CD4-positive, alpha-beta T cell treated with Interleukin-17A for 4 hours (primary cell): ENCODE data around the gene RNF182.
"Not testable (repeated sequence)": the region's sequence is repeated elsewhere in the genome, so short reads cannot be mapped to it uniquely, and the experiment has no call there.

Source experiments
- DNase-seq: peaks from one replicate; pipeline ENCODE4 v3.0.0-alpha.2; 2020; ENCODE audit warnings: mixed read lengths

The RNF182 gene

DNA sequence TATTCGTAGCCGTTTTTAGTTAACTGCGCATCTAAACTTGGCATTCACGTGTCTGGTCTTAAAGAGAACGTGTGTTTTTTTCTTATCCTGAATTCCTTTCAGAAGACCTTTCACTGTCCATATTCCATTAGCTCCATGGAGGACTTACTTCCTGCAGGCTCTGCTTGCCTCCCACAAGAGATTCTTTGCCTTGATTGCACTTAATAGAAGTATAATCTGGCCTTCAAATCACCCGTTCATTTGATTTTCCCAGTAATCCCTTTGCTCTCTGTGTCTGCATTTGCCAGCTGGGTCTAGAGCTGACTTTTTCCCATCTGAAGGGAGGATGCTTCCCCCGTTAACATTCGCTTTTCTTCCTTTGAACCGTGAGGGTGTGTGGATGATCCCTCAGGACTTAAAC is 79.5 kb downstream of the RNF182 start:
- no peak for DNase-seq

DNA sequence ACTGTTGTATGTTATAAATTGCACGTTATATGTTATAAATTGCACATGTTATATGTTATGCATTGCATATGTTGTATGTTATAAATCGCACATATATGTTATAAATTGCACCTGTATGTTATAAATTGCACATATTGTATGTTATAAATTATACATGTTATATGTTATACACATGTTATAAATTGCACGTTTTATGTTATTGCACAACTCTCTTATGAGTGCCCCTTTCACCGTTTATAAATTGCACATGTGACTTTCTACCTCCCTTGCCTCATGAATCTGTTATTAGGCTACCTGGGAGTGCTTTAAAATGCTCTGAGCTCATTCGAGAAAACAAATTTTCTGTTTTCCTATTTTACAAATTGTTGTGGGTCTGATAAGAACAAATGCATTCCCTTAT is 84.1 kb downstream of the RNF182 start:
- no peak for DNase-seq

- DNase-seq, result no peak
Measured at GRCh38 chr6:14009431-14009830, 84.7 kb downstream of the RNF182 start.

- no peak for DNase-seq
Measured at GRCh38 chr6:14010275-14010674, 85.5 kb downstream of the RNF182 start.

GRCh38 chr6:14012313-14013030 is 87.7 kb downstream of the RNF182 start:
- DNase-seq, result no peak

- no peak for DNase-seq
Measured at GRCh38 chr6:14015964-14016363, 91.2 kb downstream of the RNF182 start.

GRCh38 chr6:14016432-14016831 is 91.7 kb downstream of the RNF182 start:
- DNase-seq, result no peak

DNA sequence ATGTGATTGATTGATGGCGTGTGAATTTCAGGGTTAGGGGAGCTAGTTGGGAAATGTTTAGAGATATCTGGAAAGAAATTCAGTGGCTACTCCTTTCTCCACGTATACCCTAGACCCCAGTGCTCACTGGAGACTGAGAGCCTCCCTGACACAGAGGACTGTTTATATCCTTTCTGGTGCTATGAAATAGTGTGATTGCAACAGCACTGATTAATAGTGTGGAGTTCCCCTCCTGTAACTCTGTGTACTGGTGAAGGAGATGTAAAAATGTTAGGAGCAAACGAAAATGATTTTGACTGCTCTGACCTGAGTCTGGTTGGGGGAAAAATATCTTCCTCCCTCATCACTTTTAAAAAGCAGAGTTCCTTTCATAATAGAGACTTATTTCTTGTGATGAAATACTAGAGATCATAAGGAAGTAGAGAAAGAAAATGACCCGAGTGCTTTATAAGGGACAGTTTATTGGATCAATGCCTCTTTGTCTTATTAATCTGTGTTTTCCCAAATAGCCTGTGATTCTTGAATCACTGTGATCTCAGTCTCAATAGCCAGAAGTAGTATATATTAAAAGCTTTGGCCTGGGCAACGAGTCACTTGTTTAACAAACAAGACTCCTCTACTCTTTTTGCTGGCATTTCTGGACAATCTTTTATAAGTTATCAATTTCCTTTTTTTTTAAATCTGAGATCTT is 92.3 kb downstream of the RNF182 start:
- no peak for DNase-seq

DNA sequence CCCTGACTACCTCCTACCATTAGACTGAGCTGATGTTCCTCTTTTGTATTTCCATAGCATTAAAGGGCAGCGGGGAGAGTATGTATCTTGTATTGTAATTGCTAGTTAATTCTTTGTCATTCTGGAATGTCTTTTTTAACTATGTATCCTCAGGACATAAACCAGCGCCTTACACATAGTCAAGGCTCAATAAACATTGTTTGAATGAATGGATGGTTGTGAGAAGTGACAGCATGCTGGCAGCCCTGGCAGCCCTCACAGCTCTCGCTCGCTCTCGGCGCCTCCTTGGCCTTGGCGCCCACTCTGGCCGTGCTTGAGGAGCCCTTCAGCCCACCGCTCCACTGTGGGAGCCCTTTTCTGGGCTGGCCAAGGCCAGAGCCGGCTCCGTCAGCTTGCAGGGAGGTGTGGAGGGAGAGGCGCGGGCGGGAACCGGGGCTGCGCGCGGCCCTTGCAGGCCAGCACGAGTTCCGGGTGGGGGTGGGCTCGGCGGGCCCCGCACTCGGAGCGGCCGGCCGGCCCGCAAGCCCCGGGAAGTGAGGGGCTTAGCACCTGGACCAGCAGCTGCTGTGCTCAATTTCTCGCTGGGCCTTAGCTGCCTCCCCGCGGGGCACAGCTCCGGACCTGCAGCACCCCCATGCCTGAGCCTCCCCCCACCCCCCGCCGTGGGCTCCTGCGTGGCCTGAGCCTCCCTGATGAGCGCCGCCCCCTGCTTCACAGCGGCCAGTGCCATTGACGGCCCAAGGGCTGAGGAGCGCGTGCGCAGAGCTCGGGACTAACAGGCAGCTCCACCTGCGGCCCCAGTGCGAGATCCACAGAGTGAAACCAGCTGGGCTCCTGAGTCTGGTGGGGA is 93.1 kb downstream of the RNF182 start:
- no peak for DNase-seq

DNA sequence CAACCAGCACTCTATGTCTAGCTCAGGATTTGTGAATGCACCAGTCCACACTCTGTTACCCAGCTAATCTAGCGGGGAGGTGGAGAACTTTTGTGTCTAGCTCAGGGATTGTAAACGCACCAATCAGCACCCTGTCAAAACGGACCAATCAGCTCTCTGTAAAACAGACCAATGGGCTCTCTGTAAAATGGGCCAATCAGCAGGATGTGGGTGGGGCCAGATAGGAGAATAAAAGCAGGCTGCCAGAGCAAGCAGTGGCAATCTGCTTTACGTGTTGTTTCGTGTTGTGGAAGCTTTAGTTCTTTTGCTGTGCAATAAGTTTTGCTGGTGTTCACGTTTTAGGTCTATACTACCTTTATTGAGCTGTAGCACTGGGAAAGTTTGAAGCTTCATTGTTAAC is 93.8 kb downstream of the RNF182 start:
- not testable (repeated sequence) for DNase-seq

DNA sequence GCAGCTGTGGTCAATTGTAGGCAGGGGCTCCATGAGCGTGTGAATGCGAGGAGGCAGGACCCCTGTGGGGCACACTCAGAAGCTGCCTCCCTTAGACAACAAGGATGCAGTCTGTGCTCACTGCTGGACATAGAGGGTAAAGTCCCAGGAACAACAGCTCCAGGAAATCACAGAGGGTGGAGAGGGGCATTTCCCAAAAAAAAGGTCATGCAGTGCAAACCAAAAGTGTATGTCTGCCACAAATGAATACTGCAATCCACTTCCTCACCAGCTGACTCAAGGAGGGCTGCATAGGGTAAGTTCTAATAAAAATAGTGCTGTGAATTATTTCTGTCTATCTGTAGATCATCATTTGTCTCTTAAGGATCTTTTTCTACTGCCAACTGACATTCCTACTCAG is 95.8 kb downstream of the RNF182 start:
- DNase-seq, result no peak

GRCh38 chr6:14021449-14021848 is 96.7 kb downstream of the RNF182 start:
- DNase-seq, result no peak

- no peak for DNase-seq
Measured at GRCh38 chr6:14022673-14023072, 97.9 kb downstream of the RNF182 start.

DNA sequence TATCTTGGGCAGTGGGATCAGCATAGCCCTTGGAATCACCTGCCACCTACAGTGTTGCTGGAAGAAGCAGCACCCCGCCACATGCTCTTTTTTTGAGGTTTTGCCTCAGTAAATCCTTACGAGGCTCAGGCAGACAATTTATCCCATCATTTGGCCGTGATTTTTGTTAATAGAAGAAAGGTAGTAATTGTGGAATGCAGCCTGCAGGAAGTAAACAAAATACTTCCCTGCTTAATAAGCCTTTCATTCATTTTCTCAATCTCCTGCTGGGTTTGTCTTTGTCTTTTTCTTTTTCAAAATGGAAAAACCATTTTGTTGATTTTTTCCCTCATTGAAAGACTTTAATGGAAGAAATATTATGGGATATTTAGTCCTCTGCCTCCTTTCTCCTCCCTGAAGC is 99.1 kb downstream of the RNF182 start:
- DNase-seq, result no peak

- DNase-seq, result no peak
Measured at GRCh38 chr6:14025160-14025559, 100.4 kb downstream of the RNF182 start.

- DNase-seq, result no peak
Measured at GRCh38 chr6:14026831-14027539, 102.2 kb downstream of the RNF182 start.

DNA sequence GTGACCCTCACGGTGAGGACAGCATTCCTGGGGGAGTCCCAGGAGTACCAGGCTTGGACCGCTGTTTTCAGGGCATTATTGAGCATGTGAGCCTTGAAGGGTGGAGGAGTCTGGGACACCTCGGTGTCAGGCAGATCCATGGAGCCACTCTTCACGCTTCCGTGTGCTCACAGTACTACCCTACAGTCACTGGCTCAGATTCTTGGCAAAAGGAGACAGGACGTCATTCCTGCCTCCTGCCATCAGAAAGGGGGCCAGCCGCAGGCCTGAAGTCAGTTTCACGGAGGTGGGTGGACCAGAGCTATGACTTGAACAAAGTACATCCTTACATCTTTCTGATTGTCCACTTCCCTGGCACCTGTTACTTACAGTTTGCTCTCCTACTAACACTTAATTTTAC is 103.9 kb downstream of the RNF182 start:
- DNase-seq, result no peak

- DNase-seq, result no peak
Measured at GRCh38 chr6:14029605-14030004, 104.9 kb downstream of the RNF182 start.
